Thyroid gland (tissue), 4 donors: Measurements from ENCODE around the gene ALPK1. TPM values are rescaled to one million over a fixed set of nuclear protein-coding genes. Genes with fewer than 3 reads are reported as not detected.

Experiments used
- DNase-seq, 2 donors: peaks; one replicate each; pipeline ENCODE4 v3.0.0-alpha.2; 2019
- H3K27ac ChIP-seq, 3 donors: fragments of 200-600 bp; sonication (generic); 1 replicate in 2 of 3; 2 replicates in 1 of 3; pipeline ENCODE4 v1.5.1; 2016 to 2019; ENCODE audit warnings: mild to moderate bottlenecking in 1 of 3, moderate library complexity in 1 of 3
- H3K27me3 ChIP-seq: fragments of 200-600 bp; sonication (generic); one replicate; pipeline ENCODE4 v1.5.1; 2019
- H3K36me3 ChIP-seq, 2 donors: fragments of 200-600 bp; sonication (generic); one replicate each; pipeline ENCODE4 v1.5.1; 2016 to 2019
- H3K4me1 ChIP-seq, 2 donors: fragments of 200-600 bp; sonication (generic); one replicate each; pipeline ENCODE4 v1.5.1; 2017 to 2019
- H3K4me3 ChIP-seq, 3 donors: fragments of 200-600 bp; sonication (generic); replicated peaks in 1 of 3; 1 replicate in 2 of 3; 2 replicates in 1 of 3; pipeline ENCODE4 v1.5.1; 2016; ENCODE audit warnings: mild to moderate bottlenecking in 1 of 3
- H3K9me3 ChIP-seq: fragments of 200-600 bp; sonication (generic); one replicate; pipeline ENCODE4 v1.5.1; 2017
- POLR2A ChIP-seq, 2 donors: fragments of 450-650 bp; IDR thresholded peaks; one replicate each; pipeline ENCODE4 v1.6.1; 2017; ENCODE audit warnings: antibody characterized with exemption in 2 of 2, mild to moderate bottlenecking in 2 of 2, moderate library complexity in 1 of 2
- WGBS, 2 donors: methylation state at CpG; one replicate each; pipeline ENCODE4 v1.1.5; 2017; 5-methylcytosine and 5-hydroxymethylcytosine counted together
- intact Hi-C: fragments of 100-400 bp; cut with DNase I; formaldehyde crosslinking; loops from one replicate; pipeline ENCODE4 v1.15.1; 2023
- total RNA-seq, 4 donors: library from RNA; depleted of rRNA; stranded (reverse); fragments of >200 nt; gene quantifications; one replicate each; pipeline ENCODE4 v1.2.3, GENCODE V29; 2016
- TF ChIP-seq, protein P1 (sequence below), 6 experiments: fragments of 200-600 bp in 3 of 6; fragments of 450-650 bp in 3 of 6; sonication (generic) in 3 of 6; IDR thresholded peaks; one replicate each; pipeline ENCODE4 v1.5.1; 2016 to 2019; ENCODE audit warnings: antibody characterized with exemption in 6 of 6, mild to moderate bottlenecking in 2 of 6, inconsistent platforms in 1 of 6, moderate library complexity in 1 of 6

Gene ALPK1
- total RNA-seq, 4 donors from 2014 or later = 27.9 to 46.2 (median 32.7) TPM

DNA sequence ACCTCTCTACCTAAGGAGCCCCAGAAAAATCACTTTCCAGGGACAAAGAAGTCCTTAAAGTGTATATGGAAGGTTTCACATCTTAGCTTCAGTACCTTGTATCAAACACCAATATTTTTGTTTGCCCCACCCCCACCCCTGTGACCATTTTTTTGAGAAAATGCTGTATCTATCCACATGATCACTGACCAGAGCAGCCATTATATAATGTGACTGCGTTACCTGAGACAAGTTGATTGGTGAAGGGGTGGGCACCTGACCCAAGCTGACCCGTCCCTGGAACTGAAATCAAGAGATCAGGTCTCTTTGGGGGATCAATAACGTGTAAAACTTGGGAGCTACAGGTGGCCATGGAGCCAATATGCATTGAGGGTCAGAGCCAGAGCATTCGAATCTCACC is 22.2 kb upstream of the ALPK1 start:
- no peak for TF ChIP-seq POLR2A (IDR thresholded peaks at IDR 0.05)
- TF ChIP-seq, protein P1, sequence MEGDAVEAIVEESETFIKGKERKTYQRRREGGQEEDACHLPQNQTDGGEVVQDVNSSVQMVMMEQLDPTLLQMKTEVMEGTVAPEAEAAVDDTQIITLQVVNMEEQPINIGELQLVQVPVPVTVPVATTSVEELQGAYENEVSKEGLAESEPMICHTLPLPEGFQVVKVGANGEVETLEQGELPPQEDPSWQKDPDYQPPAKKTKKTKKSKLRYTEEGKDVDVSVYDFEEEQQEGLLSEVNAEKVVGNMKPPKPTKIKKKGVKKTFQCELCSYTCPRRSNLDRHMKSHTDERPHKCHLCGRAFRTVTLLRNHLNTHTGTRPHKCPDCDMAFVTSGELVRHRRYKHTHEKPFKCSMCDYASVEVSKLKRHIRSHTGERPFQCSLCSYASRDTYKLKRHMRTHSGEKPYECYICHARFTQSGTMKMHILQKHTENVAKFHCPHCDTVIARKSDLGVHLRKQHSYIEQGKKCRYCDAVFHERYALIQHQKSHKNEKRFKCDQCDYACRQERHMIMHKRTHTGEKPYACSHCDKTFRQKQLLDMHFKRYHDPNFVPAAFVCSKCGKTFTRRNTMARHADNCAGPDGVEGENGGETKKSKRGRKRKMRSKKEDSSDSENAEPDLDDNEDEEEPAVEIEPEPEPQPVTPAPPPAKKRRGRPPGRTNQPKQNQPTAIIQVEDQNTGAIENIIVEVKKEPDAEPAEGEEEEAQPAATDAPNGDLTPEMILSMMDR (IDR thresholded peaks at IDR 0.05) = no peak
- Histone ChIP-seq H3K4me3 (no peak overlapping the region), H3K27me3 (no peaks in the 10 kb centered on the region), H3K4me1 (peaks cover 10 to 16% of the 10 kb centered on the region in 2 donors), H3K27ac (no peak overlapping the region), H3K9me3 (no peaks in the 10 kb centered on the region), H3K36me3 (no peaks in the 10 kb centered on the region)
- 93 to 100% methylated on average over 4 of the region's 4 CpGs for WGBS, 2 donors
- no peak for DNase-seq
- intact Hi-C loops = no loop called here

DNA sequence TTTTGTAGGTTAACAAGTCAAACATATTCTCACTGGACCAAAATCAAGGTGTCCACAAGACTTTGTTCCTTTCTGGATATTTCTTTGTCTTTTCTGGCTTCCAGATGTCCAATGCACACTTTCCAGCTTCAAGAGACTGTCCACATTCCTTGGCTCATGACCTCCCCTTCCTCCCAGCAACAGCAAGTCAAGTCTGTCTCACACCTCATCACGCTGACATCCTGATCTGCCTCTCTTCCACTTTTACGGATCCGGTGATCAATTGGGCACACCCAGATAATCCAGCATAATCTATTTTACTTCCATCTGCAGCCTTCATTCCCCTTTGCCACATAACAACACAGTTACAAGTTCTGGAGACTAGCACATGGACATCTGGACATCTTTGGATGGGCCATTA is 21.1 kb upstream of the ALPK1 start:
- H3K9me3 ChIP-seq = no peaks in the 10 kb centered on the region
- H3K4me1 ChIP-seq = peaks cover 19% of the 10 kb centered on the region in 2 donors
- no peak for DNase-seq
- no peaks in the 10 kb centered on the region for H3K36me3 ChIP-seq
- WGBS, 2 donors = 96 to 99% methylated on average over 3 of the region's 3 CpGs
- no peak overlapping the region for H3K27ac ChIP-seq
- intact Hi-C loops = no loop called here
- TF ChIP-seq, protein P1 (IDR thresholded peaks at IDR 0.05) = no peak
- no peak for TF ChIP-seq POLR2A (IDR thresholded peaks at IDR 0.05)
- H3K4me3 ChIP-seq = no peak overlapping the region
- H3K27me3 ChIP-seq = no peaks in the 10 kb centered on the region

DNA sequence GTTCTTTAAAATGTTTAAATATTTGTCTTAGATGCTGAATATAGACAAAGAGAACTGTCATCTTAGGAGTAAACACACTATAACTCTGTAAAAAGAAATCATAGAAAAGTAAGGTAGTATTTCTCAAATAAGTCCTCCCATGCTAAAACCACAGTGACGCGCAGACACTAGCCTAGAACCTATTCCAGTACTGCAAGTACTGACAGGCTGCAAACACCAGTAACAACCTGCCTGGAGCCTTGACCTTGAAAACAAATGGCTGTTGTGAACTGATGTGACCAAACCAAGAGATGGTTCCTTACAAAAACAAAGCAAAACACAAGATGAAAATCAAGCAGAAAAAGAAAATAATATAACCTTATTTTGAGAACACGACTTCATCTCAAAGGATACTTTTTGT is 19.9 kb upstream of the ALPK1 start:
- DNase-seq = no peak
- Histone ChIP-seq H3K9me3 (no peaks in the 10 kb centered on the region), H3K4me3 (no peak overlapping the region), H3K27me3 (no peaks in the 10 kb centered on the region), H3K4me1 (peaks cover 19% of the 10 kb centered on the region in 2 donors), H3K36me3 (no peaks in the 10 kb centered on the region), H3K27ac (peak overlapping the region in 1 of 3 donors; percentile 86)
- WGBS, 2 donors = 95 to 96% methylated on average over 3 of the region's 3 CpGs
- intact Hi-C loops = no loop called here
- no peak for TF ChIP-seq POLR2A (IDR thresholded peaks at IDR 0.05)
- TF ChIP-seq, protein P1 (IDR thresholded peaks at IDR 0.05) = no peak

DNA sequence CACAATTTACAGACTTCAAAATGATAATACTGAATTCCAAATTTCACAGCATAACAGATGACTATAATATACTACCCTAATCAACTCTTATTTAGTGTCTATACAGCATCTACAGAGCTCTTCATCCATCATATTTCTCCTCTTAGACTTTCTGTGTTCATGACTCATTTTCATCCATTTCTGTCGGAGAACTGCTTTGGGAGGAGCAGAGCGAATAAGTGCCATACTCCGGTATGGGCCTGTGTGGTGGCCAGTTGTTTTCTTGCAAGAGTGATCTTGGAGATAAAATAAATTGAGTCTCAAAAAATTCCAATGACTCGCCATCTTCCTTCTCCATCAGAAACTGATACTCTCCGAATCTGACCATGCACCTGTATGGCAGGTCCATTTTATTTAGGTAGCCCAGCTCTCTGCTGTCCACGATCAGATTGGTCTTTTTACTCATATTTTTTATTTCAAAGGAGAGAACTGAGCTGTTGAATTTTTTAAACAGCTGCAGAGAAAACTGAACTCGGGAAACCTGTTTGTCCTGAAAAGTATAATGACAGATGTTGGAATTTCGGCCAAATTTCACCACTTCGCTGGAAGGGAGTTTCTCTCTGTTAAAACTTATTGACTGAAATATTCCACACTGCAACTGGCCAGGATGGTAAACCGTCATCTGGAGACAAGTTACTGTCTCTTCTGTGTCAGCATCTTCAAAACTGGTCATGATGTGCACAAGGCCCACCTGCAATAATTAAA is 19.3 kb upstream of the ALPK1 start:
- DNase-seq = peak; percentile 29 to 35
- intact Hi-C loops = no loop called here
- H3K36me3 ChIP-seq = no peaks in the 10 kb centered on the region
- H3K27ac ChIP-seq = peak overlapping the region; percentile 41 to 86 (median 85)
- 63 to 70% methylated on average over 10 of the region's 10 CpGs for WGBS, 2 donors
- peaks cover 19 to 22% of the 10 kb centered on the region in 2 donors for H3K4me1 ChIP-seq
- TF ChIP-seq, protein P1 (IDR thresholded peaks at IDR 0.05) = no peak
- no peak for TF ChIP-seq POLR2A (IDR thresholded peaks at IDR 0.05)
- H3K4me3 ChIP-seq = no peak overlapping the region
- H3K27me3 ChIP-seq = no peaks in the 10 kb centered on the region
- H3K9me3 ChIP-seq = no peaks in the 10 kb centered on the region
